GM18867 (cell line): ENCODE results near the gene XK.

Experiments used
- ATAC-seq: cut with Tn5 transposase; IDR thresholded peaks from one replicate; pipeline ENCODE4 v1.9.1; 2021; ENCODE audit warnings: mild to moderate bottlenecking, moderate library complexity; ENCODE audit not compliant: unreplicated experiment

XK gene

DNA sequence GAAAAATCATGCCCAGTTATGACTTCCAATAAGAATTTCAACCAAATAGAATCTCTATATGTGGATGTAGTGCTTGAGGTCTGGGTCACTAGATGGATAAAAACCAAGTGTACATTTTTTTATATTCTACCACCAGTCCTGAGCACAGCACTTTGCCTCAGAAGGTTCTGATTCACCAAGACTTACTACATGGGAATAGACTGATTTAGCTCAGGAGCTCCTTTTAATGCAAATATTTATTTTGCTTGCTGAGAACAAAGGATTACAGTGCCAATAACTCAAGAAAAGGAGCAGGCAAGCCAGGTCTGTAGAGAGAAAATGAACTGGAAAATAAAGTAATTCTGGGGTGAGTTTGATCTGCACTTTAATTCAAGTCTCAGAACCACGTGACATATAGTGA, 6.4 kb upstream of the XK start:
- no peak for ATAC-seq

DNA sequence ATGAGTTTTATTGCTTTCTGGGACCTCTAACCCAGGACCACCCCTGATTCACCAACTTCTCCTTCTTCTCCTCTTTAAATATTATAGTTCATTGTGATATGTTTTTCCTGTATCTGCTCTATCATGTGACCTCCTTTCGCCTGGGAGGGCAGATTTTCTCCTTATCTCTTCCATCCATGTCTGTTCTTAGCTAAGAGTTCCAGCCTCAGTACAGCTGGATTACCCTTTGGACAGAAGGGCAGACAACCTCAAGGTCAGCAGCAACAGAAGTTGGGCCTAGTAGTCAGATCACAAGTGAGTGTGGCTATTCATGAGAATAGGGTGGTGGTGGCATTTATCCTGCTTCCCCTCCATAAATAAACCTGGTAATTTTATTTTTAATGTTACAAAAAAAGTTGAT, 5.7 kb upstream of the XK start:
- ATAC-seq = no peak

DNA sequence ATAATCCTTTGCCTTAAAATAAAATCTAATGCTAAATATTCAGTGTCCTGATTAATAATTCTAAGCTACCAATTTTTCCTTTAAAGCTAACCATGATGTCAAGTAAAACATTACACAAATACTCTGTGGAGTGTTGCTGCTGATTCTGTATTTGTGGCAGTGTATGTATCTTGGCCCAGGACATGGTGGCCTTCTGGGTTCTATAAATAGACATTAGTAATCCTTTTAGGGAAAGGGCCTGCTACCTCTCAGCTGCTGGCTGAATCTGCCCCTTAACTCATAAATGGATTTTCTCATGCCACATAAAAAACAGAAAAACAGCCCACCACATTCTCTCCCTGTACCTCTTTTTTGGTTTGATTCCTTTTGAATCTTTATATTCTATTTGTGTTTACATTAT, 1.2 kb upstream of the XK start:
- no peak for ATAC-seq

DNA sequence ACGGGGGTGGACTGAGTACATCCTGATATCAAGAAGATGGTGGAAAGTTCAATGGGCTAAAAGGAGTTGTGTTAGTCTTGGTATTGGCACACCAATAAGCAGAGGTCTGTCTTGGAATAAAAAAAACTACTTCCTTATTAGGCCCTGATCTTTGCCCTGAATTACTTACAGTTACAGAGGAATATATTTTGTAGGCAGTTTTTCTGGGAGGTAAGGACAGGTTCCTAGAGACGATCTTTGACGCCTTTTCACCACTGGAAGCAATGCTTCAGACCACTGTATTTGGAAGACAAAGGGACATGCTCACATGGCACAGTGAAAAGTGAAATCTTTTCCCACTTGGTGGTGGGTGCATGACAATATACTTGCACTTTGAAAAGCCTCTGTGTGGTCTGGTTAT, 618 bp upstream of the XK start:
- ATAC-seq = no peak

DNA sequence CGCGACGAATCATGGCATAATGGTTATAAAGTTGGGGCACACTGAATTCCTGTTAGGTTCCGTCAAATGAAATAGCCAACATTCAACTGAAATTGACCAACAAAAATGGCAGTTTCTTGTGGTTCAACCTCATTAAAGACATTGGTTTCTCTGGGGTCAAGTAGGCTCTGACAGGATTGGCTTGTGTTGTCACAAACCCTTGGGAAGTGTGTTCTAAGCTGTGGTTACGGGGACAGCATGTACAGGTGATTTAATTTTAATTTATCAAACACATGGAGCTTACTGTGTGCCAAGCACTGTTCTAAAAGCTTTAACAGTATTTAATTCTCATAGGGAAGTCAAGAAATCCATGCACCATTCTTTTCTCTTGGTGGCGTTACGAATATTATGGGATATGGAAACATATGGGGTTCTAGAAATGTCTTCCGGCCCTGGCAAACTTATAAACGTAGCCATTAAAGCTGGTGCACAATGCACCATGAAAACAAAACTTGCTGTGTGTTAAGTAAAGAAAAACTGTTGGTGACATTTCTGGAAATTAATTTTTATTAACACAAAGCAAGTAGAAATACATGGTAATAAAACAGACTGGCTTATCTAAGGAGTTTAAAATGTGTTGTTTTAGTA, 891 bp downstream of the XK start:
- ATAC-seq = no peak

DNA sequence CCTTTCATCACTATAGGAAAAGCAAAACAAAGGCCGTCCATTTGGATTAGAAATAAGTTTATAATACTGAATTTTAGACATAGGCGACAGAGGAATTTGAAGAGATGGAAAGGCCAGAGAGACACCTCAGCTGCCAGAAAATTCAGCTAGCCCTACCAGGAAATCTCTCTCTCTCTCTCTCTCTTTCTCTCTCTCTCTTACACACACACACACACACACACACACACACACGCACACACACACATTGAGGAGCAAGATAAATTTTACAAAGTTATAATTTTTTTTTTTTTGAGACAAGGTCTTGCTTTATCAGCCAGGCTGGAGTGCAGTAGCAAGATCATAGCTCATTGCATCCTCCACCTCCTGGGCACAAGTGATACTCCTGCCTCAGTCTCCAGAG, 1.4 kb downstream of the XK start:
- ATAC-seq = no peak

DNA sequence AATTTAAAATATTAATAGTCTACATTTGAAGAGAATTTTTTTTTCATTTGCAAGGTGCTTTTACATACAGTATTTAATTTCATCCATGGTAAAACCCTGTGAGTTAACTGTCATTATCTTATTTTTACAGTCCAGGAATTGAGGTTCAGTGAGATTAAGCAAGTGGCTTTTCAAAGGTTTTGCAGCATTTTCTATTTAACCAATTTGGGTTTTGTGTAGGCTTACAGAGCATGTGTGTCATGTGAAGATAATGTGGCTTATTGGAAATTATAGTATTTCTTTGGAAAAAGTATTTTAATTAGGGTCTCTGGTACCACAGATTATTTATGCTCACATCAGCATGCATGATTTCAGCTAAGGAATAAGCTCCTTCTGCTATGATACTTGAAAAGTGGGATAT, 4.5 kb downstream of the XK start:
- no peak for ATAC-seq

DNA sequence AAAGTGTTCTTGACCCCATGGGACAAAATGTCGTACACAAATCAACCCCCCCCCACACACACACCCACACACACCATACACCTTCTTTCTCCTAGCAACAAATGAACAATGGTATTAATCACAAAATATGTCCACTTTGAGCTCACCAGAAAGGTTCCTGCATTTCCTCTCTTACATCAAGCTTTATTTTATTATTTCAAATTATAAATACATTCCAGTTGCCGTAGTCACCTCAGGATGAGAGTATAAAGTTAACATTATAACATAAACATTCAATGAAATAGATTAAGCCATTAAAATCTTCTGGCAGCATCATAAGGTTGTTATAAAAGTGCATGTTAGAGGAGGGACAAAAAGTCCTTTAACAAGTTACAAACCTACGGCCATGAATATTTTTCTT, 7.3 kb downstream of the XK start:
- no peak for ATAC-seq

DNA sequence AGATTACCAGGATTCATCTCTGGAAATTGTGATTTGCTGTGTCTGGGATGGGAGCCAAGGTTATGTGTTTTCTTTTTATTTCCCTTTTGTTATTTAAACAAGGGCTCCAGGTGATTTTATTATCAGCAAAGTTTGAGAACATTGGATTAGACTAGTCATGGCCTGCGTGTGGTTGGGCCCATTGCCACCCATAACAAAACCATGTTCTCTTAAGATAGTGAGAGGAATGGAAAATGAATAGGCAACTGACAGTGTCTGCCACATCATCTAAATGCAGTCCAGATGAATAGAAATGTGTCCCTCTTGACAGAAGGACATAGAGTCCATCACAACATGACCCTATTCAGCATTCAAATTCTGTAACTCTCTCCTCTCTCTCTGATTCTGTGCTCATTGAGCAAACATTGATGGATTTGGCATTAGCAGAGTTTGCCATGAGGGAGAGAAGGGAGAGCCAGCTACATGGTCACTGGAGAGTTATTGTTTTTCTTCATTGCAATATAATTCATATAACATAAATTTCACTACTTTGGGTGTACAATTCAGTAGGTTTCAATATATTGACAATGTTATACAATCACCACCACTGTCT, 11.7 kb downstream of the XK start:
- ATAC-seq = no peak

DNA sequence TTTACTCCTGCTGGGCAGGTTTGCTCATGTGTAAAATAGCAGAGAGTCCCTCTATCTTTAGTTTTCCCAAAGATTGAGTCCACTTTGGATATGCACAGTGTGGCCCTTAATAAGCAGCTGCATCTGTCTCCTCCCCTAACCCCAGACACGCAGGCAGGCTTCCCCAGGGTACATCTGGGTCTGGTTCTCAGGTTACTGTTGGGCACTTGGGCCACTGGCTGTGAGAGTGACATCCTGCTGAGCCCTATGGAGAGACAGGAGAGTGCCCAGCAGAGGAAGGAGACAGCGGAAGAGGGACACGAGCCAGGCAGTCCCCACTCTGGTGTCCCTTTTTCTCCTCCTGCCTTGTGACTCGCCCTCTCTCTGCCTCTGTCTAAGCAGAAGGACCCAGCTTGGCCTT, 16.0 kb downstream of the XK start:
- ATAC-seq = no peak

DNA sequence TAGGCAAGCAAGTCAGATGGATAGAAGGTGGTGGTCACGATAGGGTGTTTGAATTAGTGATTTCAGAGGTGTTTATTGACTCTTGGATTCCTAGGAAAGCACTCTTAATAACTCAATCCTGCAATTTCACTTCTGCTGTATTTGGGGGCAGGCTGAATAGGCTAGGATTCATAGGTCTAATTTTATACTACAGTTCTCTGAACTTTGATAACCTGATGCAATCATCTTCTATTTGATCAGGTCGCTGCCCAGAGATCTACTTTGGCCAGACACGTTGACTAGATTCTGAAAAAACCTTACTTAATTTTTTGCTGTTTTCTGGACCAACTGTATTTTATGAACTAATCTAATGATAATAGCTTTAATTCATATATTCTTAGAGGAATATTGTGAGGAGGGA, 26.4 kb downstream of the XK start:
- ATAC-seq = no peak

DNA sequence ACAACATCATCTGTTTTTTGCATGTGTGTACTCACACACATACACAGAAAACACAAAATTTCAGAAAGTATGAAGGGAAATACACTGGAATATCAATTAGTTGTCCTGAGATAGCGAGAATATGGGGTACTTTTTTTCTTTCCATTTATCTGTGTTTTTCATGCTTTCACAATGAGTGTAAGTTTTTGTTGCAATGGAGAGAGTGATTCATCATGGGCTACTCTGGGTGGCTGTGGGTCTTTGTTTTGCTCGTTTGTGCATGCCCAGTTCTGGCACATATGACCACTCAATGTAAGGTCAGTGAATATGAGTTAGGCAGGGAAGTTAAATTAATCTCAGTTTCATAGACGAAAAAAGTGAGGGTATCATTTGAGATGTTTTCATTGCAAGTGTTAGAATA, 26.9 kb downstream of the XK start:
- ATAC-seq = no peak

DNA sequence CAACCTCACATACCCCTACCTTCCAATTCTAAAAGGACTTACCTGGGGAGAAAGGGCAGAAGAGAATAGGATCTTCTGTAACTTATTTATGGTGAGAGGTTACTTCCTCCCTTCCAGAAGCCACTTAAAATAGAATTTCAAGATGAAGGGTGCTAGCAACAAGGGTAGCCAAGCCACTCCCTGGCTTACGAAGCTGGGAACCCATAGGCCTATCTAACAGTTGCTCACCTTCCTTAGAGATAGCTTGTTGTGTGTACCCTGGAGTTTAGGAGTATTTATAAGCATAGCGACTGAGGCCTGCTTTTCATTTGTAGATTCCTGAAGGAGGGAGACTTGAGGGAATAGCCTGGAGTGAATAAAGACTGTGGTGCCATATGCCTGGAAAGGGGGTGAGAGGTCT, 28.9 kb downstream of the XK start:
- no peak for ATAC-seq

DNA sequence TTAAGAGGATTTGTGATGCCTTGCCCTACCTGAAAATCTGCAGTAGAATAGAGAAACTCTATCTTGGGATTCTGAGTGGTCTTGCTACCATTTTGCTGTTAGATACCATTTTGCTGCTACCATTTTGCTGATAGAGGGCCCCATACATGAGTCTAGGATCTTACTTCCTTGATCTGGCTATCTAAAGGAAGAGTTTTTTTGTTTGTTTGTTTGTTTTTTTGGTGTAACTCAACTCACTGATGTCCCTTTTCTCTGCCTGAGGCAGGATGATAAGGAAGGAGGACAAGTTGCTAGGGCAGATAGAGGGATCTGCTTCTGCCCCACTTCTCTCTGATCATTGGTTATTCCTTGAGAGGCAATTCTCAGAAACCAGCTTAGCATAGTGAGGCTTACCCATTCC, 31.0 kb downstream of the XK start:
- no peak for ATAC-seq

DNA sequence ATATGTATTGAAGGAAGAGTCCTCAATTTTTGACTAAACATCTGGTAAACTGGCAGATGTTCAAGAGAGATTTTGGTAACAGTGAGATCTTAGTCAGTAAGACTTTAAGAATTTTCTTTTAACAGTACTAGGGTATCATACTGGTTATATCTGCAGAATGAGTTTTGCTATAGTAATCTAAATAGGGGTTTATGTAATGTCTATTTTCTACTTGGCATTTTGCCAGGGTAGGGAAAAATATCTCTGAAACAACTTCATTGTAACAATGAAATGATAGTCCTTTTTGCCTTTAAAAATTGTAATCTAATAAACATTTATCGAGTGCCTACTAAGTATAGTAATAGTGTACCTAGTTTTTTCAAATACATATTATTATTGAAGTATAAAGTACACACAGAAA, 32.1 kb downstream of the XK start:
- no peak for ATAC-seq

DNA sequence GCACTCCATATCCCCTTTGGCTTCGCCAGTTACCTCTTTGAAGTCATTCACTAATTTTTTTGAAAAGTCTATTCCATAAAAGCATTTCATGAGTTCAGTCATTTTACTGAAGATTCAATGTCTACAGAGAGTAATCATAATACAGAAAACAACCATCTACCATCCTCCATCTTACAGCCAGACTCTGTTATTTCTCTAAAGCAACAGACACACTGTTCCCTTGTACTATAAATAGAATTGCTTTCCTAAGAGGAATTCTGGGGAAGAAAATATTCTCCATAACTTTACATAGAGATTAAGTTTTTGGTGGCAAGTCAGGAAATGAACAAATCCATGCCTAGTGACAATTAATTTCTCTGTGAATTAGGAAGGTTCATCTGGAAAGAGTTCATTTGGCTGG, 37.0 kb downstream of the XK start:
- no peak for ATAC-seq

DNA sequence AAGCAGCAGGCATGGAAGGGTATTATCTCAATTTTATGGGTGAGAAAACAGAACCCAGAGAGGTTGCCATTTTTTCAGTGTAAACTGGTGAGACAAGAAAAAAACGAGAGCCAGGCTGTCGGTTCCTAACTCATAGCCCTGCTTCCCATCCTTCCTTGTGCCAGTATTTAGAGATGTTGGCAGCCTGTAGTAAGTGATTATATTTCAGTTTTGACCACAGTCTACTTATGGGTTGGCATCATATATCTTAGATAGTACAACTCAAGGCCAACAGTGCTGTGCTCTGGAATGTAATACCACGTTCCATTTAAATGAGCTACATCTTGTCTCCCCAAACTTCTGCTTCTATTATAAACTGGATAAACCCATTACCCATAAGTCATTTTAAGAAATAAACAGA, 40.8 kb downstream of the XK start:
- ATAC-seq = no peak

DNA sequence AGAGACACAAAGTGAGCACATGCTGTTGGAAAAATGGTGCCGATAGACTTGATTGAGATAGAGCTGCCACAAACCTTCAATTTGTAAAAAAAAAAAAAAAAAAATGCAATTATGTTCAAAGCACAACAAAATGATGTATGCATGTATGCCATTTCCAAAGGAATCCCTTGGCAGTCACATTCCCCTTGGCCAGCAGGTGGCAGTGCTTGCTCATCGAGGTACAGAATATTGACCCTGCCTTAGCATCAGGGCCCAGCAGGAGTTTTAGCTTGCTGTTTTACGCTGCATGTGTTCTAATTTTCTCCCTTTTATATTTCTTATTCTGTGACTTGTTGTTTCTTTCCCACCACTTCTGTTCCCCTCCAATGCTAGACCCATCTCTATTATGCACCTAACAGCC, 59.8 kb downstream of the XK start:
- ATAC-seq = peak; percentile 74

DNA sequence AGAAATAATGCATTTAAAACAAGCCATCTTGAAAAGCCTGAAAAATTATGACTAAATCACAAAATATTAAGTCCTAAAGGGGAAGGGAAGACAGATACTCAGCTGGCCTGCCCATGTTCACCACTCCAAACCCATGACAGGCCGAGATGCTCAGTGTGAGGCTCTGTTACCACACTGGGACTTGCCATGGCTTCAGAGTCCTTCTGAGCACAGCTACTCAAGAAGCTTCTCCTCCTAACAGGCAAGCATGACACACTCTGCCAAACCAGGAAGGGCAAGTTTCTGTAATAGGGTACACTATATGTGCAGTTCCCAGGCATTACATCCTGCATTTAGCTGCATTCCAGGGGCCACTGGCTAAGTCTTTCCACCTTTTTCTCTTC, 60.2 kb downstream of the XK start:
- ATAC-seq = peak; percentile 27

DNA sequence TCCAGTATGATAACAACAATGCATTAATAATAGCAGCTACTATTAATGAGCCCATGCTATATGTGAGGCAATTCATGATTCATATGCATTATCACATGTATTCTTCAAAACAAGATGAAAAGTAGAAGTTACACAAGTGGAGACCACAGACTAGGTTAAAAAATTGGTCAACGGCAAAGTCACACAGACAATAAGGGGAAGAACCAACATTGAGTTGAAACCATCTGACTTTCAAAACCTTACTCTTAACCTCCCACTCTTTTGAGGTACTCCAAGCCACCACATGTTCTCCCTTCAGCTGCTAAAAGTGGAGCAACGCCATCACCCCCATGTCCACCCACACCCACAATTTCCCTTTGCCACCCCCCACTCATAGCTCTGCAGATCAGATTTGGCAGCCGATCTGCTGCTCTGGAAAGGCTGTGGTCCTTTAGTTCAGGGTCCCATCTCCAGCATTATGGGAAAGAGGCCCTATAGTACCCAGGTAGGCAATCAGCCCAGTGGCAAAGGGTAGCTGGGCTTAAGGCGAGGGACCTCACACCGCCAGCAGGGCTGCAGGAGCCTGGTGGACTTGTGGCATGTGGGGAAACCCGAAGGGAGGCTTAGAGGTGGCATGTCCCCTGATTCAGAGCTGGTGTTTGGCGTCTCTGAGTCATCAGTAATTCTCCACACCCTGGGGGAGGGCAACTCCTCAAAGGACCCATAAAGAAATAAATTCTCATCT, 60.8 kb downstream of the XK start:
- ATAC-seq = peak; percentile 88

DNA sequence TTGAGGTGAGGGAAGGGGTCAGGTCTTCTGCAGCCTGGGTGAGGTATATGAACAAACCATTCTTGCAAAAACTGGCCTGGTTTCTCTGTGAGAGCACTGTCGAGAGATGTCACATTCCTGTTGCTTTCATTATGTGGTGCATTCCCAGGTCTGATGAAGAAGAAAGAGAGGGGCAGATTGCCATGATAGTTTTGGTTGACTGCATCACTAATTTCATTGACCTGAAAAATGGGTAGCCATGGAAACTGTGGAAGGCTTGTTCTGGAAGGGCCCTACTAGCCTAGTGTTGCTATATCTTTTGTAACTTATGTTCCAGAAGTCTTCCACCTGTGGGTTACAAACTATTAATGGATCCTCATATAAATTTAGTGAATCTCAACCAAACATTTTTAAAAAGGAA, 61.4 kb downstream of the XK start:
- ATAC-seq = no peak

DNA sequence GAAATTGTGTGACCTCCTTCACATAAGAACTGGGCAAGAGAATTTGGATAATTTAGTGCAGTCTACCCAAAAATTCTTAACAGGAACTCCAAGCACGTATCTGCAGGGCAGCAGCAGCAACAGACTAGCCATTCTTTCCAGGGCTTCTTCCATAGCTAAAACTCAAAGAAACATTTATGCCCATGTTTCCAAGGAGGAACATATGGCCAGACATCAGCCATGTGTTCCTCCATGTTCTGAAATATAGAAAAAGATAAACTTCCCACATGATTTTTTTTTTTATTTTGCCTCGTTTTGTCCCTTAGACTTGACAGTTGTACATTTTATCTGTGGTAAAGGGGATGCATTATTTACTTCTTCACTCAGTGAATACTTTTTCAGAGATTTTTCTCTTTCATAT, 66.7 kb downstream of the XK start:
- ATAC-seq = no peak

DNA sequence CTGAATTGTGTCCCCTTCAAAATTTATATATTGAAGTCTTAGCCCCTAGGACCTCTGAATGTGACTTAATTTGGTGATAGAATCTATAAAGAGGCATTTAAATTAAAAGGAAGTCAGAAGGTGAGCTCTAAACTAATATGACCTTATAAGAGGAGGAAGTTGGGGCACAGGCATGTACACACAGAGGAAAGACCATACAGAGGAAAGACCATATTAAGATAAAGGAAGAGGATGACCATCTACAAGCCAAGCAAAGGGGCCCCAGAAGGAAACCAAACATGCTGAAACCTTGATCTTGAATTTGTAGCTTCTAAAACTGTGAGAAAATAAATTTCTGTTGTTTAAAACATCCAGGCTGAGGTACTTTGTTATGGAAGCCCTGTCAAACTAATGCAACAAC, 67.3 kb downstream of the XK start:
- ATAC-seq = no peak
